GM18507 (cell line): ENCODE results near the gene LINGO1.
A peak's percentile ranks its signal among the peaks of the same experiment; 100 is the strongest.

Experiments
- DNase-seq: peaks from one replicate; pipeline ENCODE4 v3.0.0; 2011; ENCODE audit warnings: low read depth; ENCODE audit not compliant: insufficient read length; ENCODE audit errors: extremely low spot score
- FAIRE-seq: peaks from 2 replicates; lab custom pipeline; 2011; peaks lifted over from hg19 to GRCh38; lab: Jason Lieb, UNC

LINGO1 gene

GRCh38 chr15:77620960-77621647, 11.6 kb downstream of the LINGO1 start:
- FAIRE-seq (no peak), DNase-seq (no peak)

- no peak for DNase-seq
- FAIRE-seq = no peak
These were observed 12.4 kb downstream of the LINGO1 start for GRCh38 chr15:77620297-77620696.

GRCh38 chr15:77619883-77620282, 12.8 kb downstream of the LINGO1 start:
- FAIRE-seq = no peak

GRCh38 chr15:77617476-77618230, 15.1 kb downstream of the LINGO1 start:
- no peak for DNase-seq
- peak; percentile 31 for FAIRE-seq

More at GRCh38 chr15:77619883-77620282, 12.8 kb downstream of the LINGO1 start:
- no peak for DNase-seq

GRCh38 chr15:77616072-77616471, 16.6 kb downstream of the LINGO1 start:
- FAIRE-seq (no peak), DNase-seq (no peak)

GRCh38 chr15:77615472-77615871, 17.2 kb downstream of the LINGO1 start:
- FAIRE-seq = no peak
- no peak for DNase-seq

GRCh38 chr15:77614251-77614806, 18.4 kb downstream of the LINGO1 start:
- FAIRE-seq (no peak), DNase-seq (no peak)

- FAIRE-seq = no peak
These were observed 18.9 kb downstream of the LINGO1 start for GRCh38 chr15:77613814-77614213.

GRCh38 chr15:77612958-77613601, 19.6 kb downstream of the LINGO1 start:
- DNase-seq (no peak), FAIRE-seq (no peak)

More at GRCh38 chr15:77613814-77614213, 18.9 kb downstream of the LINGO1 start:
- no peak for DNase-seq

- FAIRE-seq = no peak
- no peak for DNase-seq
These were observed 20.9 kb downstream of the LINGO1 start for GRCh38 chr15:77611767-77612166.

- DNase-seq (no peak), FAIRE-seq (no peak)
These were observed 22.0 kb downstream of the LINGO1 start for GRCh38 chr15:77610731-77611130.

GRCh38 chr15:77609558-77609957, 23.2 kb downstream of the LINGO1 start:
- FAIRE-seq = no peak
- DNase-seq = no peak

- no peak for DNase-seq
- no peak for FAIRE-seq
These were observed 23.9 kb downstream of the LINGO1 start for GRCh38 chr15:77608774-77609173.

- FAIRE-seq = no peak
- DNase-seq = no peak
These were observed 24.8 kb downstream of the LINGO1 start for GRCh38 chr15:77607894-77608261.

GRCh38 chr15:77607111-77607893, 25.4 kb downstream of the LINGO1 start:
- no peak for FAIRE-seq
- DNase-seq = no peak

GRCh38 chr15:77606142-77607034, 26.3 kb downstream of the LINGO1 start:
- FAIRE-seq (no peak), DNase-seq (no peak)

- FAIRE-seq = no peak
- no peak for DNase-seq
These were observed 27.2 kb downstream of the LINGO1 start for GRCh38 chr15:77605547-77605946.

GRCh38 chr15:77604973-77605372, 27.7 kb downstream of the LINGO1 start:
- no peak for DNase-seq
- FAIRE-seq = no peak
